ENCODE data around the gene FAM241A.
"Not testable (repeated sequence)": the region's sequence is repeated elsewhere in the genome, so short reads cannot be mapped to it uniquely, and the experiment has no call there.

The FAM241A gene

DNA sequence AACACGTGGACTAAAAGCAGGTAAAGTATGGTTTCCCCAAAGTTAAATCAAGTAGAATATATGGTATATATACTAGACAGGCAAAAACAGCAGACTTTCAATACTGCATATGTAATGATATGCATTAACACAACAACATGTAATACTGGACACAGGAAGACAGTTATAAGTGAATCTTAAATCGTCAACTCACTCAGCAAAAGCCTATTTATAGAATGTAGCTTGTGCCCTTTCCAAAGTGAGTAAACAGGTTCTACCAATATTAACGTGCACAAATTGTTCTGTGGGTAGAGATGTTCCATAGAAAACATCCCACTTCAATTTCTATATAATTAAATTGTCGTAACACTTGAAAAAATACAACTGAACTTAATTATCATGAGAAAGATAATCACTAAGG lies 30.6 kb downstream of the FAM241A start:
- DNase-seq: no peak

DNA sequence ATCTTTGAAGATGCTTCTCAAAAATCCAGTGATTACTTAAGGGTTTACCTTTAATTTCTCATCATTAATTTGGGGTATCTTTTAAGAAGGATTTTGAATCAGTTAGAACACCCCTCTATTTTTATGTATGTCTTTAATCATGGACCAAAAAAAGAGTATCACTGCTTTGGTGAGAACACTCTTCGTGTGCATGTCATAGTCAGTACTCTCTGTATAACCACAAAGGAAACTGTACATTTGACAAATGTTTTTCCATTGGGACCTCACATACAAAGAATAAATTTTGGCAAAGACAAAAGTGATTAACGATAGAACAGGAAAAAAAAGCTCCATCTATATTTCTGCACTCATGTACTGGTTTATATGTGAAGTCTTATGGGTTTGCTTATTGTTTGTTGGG lies 31.3 kb downstream of the FAM241A start:
- no peak for DNase-seq

- not testable (repeated sequence) for DNase-seq
Measured at GRCh38 chr4:112178741-112179140, 33.5 kb downstream of the FAM241A start.

- no peak for DNase-seq
Measured at GRCh38 chr4:112181358-112182000, 36.2 kb downstream of the FAM241A start.

- no peak for DNase-seq
Measured at GRCh38 chr4:112182604-112183003, 37.4 kb downstream of the FAM241A start.

GRCh38 chr4:112183252-112183651 lies 38.0 kb downstream of the FAM241A start:
- DNase-seq: no peak

DNA sequence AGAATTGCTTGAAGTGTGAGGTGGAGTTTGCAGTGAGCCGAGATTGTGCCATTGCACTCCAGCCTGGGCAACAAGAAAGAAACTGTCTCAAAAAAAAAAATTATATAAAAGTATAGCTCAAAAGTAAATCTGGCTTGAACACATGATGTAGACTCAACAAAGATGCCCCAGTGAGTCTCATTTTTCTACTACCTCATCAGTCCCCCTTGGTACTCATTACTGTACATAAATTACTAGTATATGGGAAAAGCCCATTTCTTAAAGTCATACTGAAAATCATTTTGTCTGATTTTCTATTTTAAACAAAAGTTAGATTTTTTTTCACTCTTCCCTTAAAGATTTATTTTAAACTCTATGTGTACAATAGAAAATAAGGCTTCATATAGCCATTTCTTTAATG lies 39.2 kb downstream of the FAM241A start:
- no peak for DNase-seq

GRCh38 chr4:112185334-112185733 lies 40.1 kb downstream of the FAM241A start:
- no peak for DNase-seq

- no peak for DNase-seq
Measured at GRCh38 chr4:112185740-112186670, 40.8 kb downstream of the FAM241A start.

- no peak for DNase-seq
Measured at GRCh38 chr4:112189754-112190153, 44.5 kb downstream of the FAM241A start.

DNA sequence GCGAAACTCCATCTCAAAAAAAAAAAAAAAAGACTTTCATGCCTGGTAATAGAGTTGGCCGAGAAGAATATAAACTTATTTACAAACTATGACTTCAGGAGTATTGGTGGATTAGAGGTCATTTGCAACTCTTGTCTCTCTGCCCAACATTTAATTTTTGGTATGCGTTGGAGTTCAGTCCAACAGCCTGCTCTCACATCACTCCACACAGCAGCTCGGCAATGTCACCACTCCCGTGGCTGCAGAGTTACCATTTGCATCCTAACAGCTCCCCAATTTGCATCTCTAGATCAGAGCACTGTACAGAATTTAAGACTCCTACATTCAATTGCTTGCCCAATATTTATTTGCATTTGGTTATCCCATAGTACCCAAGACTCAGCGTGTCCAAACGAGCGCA lies 45.4 kb downstream of the FAM241A start:
- no peak for DNase-seq

GRCh38 chr4:112196461-112196860 lies 51.2 kb downstream of the FAM241A start:
- DNase-seq: no peak

GRCh38 chr4:112199041-112199440 lies 53.8 kb downstream of the FAM241A start:
- DNase-seq: no peak

DNA sequence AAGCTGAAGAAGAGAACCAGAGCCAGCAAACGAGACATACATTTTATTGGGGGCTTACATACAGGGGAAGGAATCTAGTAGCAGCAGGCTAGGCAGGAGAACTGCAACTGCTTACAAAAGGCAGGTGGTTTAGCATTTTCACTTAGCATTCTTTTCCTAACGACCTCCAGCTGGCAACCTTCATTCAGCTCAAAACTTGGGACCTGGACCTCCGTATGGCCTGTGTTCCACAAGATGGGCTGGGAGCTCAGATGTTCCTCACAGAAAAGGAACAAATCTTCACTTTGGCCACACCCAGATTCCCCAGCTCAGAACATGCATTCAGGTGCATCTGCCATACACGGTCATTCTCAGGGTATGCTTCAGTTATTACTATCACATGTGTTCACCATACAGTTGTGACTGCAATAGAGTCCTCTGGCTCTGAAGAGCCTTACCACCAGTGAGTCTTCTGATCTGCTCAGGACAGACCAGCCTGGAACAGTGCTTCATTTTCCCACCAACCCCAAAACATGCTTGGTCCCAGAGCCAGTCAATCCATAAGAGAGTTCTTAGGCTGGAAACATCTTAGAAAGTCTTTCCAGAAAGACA lies 56.8 kb downstream of the FAM241A start:
- DNase-seq: no peak

GRCh38 chr4:112203593-112203992 lies 58.3 kb downstream of the FAM241A start:
- no peak for DNase-seq

- no peak for DNase-seq
Measured at GRCh38 chr4:112206431-112206830, 61.2 kb downstream of the FAM241A start.

GRCh38 chr4:112208137-112209095 lies 63.2 kb downstream of the FAM241A start:
- DNase-seq: not testable (repeated sequence)

DNA sequence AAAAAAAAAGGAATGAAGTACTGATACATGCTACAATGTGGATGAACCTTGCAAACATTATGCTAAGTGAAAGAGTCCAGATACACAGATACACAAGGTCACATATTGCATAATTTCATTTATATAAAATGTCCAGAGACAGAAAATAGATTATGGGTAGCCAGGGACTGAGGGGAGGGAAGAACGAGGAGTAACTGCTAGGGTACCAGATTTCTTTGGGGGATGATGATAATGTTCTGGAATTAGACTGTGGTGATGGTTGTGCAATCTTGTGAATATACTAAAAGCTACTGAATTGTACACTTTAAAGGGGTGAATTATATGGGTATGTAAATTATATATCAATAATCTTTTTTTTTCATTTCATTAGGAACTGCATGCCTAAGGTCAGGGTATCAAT lies 65.5 kb downstream of the FAM241A start:
- no peak for DNase-seq

DNA sequence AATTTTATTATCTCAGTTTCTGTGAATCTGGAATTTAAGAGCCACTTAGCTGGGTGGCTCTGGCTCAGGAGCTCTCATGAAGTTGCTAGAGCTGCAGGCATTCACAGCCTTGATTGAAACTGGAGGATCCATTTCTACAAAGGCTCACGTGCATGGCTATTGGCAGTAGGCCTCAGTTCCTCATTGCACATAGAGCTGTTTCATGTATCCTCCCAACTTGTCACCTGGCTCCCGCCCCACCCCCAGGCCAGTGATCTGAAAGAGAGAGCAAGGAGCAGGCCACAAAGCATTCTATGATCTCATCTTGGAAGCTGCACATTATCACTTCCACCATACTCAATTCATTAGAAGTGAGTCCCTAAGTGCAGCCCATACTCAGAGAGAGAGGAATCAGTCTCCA lies 67.8 kb downstream of the FAM241A start:
- no peak for DNase-seq

DNA sequence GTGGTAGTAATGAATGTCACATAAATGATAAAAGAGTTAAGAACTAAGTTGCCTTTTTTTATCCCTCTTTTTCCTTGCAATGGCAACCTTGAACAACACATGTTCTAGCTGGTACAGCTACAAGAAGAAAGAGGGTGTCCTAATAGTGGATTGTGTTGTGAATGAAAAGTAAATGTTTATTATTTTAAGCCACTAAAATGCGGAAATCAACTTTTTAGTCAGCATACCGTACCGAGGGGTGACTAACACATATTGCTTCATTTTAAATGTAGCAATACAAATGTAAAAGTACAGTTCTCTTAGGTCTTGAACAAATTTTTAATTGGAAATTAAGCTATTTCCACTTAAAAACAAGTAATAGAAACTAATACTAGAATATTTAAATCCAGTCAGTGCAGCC lies 68.6 kb downstream of the FAM241A start:
- DNase-seq: no peak

DNA sequence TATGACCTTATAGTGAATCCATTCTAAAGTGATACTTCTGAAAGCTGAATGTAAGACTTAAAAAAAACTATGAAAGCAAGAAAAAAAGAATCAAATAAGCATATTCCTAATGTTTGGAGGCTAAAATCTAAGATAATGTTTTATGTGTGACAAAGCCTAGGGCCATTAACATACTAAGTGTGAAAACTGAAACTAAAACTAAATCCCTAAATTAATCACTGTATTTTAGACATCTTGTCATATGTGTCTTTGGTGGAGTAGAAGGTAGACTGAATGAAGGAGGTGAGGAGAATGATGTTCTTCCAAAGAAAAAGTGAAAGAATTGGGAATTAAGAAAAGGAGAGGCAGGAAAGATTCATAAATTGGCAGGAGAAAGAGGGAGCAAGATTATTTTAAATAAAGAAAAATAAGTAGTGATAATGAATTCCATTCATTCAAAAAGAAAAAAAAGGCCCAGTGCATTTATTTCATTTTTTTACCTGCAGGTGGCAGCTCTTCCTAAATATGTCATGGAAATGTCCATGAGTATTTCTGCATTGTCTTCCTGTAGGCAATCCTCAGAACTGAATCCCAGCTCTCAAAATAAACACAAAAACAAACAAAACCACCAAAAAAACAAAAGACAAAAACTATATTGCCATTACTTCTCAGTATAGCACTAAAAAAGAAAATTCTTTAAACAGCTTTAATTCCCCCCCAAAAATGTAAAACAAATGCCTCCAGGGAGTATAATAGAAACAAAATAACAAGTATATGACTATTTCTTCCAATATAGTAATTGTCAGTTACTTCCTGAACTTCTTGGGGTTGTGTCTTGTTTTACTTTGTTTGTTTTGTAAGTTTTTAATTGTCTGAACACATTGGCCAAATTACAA lies 69.4 kb downstream of the FAM241A start:
- peak; percentile 7 for DNase-seq
